Activated CD8-positive, alpha-beta memory T cell treated with anti-CD3 and anti-CD28 coated beads, Interleukin-2, amount 50 U/mL, for 48 hours (primary cell): ENCODE data around the gene C1D.
"Not testable (repeated sequence)": the region's sequence is repeated elsewhere in the genome, so short reads cannot be mapped to it uniquely, and the experiment has no call there.

ENCODE experiments used
- DNase-seq: peaks from one replicate; pipeline ENCODE4 v3.0.0-alpha.2; 2020

Gene C1D

DNA sequence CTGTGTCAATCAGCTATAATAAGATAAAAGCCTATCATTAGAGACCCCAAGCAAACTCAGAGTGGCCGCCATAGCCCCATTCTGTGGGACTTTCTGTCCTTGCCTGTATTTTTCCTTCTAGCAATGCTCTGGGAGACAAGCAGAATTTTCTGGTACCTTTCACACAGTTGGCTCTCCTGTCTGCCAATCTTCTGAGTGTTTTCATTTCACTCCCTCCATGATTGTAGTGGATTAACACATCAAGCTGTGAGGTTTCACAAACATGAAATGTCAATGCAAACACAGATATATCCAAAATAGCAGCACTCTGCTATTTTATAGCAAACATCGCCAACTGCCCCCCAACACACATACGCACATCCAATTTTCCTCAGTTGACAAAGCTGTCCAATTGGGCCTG is 64.9 kb downstream of the C1D start:
- DNase-seq = no peak

DNA sequence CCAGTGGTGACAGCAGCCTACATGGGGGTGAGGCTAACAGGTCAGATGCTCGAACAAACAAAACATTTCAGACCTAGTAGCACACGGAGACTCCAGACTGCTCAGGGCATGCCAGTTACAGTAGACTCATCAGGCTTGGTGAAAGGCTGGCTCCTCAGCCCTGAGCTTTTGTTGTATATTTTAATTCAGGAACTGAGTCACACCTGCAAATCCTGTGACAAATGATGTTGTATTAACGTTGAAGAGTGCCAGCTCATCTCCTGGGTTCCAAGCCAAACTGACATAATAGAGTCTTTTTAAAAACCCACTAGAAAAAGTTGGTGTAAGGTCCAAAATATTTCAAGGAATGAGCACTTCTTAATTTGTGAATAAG is 65.3 kb downstream of the C1D start:
- no peak for DNase-seq

DNA sequence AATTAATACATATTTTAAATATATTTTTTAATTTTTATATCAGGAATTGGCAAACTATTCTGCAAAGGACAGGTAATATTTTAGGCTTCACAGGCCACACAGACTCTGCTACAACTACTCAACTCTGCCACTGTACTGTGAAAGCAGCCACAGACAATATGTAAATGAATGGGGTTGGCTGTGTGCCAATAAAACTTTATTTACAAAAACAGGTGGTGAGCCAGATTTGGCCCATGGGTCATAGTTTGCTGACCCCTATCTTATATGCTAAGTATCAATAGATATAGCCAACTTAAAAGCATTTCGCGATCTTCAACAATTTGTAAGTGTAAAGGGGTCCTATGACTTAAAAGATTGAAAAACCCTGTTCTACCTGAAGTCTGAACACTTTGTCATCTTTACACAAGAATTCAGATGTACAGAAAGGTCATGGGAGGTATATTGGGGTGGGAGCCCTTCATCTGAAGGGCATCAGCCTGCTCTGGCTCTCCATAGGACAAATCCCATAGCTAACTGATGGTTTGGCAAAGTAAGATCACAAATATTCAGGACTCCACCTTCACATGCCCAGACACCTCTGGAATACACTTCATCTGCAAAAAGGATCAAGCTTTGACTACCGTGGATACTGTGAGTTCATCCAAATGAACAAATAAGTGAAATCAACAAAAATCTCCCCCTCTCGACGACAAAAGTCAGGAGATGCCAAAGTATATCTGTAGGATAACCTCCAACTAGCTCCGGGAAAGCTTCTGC is 65.9 kb downstream of the C1D start:
- no peak for DNase-seq

DNA sequence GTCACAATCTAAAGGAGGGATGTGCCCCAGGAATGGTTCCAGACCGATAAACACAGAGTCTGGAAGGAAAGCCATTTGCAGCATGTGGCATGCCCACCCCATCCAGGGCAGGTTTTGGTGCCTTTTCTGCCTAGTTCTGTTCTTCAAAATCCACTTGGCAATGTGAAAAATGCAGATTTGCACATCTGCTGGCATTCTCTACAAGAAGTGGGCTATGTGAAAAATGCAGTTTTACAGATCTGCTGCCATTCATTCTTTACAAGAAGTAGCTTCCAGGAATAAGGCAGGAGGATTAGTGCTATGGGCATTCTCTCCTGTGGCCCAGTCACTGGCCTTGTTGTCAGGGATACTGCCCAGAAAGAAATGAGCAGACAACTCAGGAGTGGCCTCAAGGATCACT is 68.1 kb downstream of the C1D start:
- no peak for DNase-seq

DNA sequence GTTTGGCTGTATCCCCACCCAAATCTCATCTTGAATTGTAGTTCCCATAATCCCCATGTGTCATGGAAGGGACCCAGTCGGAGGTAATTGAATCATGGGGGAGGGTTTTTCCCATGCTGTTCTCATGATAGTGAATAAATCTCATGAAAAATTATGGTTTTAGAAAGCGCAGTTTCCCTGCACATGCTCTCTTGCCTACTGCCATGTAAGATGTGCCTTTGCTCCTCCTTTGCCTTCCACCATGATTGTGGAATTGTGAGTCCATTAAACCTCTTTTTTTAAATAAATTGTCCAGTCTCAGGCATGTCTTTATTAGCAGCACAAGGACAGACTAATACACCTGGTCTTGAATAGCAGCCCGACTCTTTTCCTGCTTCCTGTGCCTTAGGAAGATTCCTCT is 68.7 kb downstream of the C1D start:
- not testable (repeated sequence) for DNase-seq

DNA sequence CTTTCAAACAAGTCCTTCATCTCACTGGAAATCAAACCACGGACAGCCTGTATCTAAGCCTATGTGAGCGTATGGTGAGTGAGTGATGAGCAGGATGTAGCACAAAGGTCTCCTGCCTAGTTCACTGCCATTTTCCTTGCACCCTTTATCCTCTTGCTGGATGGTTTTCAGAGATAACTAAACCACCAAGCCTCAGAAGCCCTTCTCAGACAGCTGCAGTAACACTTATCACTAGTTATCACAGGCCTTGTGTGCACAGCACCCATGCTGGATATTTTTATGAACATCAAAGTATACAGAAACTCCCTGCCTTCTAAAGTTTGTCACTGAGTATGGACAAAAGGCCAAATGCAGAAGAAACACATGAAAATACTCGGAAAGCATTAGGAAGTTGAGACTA is 69.5 kb downstream of the C1D start:
- no peak for DNase-seq

DNA sequence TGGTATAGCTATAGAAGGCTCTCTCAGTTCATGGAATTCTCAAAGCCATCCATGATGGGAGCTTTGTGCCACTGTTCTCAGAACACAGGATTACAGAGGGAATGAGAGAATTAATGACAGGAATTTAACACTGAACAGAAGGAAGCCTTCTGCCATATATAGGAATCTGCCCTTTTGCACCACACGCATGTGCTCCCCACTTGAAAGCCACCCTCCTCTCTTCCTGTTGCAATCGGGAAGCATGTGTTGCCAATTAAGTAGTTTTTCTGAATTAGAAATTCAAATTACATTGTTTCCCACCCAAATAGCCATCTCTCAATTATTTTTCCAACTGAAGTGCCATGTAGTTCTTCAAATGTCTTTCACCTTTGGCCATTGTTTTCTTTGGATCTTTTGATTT is 71.3 kb downstream of the C1D start:
- no peak for DNase-seq
